Right ventricle myocardium superior (tissue), 1 donor: ENCODE measurements around the gene C9. TPM values are rescaled to one million over a fixed set of nuclear protein-coding genes. Genes with fewer than 3 reads are reported as not detected.
"Not testable (repeated sequence)": the region's sequence is repeated elsewhere in the genome, so short reads cannot be mapped to it uniquely, and the experiment has no call there.

Experiments used
- ATAC-seq: fragments of 200-7000 bp; cut with Tn5 transposase; one replicate; pipeline ENCODE4 v1.9.1; 2020; ENCODE audit warnings: mild to moderate bottlenecking; ENCODE audit not compliant: poor library complexity
- DNase-seq: peaks from one replicate; pipeline ENCODE4 v3.0.0-alpha.2; 2020
- intact Hi-C: fragments of 100-400 bp; cut with DNase I; formaldehyde crosslinking; loops from one replicate; pipeline ENCODE4 v1.11.2; 2022
- long read RNA-seq: library from polyadenylated mRNA; unstranded; transcript quantifications from one replicate; pipeline ENCODE4 v2.0.0, GENCODE V29; 2021
- total RNA-seq: library from RNA; stranded (reverse); fragmentation: NEBNext Ultra II Directional; extraction: Animal tissue kit (Norgen Biotek cat#: 25700); gene quantifications from one replicate; pipeline ENCODE4 v1.2.1, GENCODE V29; 2021
- donor health status: DM: no; HTN: yes; CAD: no; lungs with severe emphysema.

Gene C9
- total RNA-seq: not detected
- long read RNA-seq: 0 reads

DNA sequence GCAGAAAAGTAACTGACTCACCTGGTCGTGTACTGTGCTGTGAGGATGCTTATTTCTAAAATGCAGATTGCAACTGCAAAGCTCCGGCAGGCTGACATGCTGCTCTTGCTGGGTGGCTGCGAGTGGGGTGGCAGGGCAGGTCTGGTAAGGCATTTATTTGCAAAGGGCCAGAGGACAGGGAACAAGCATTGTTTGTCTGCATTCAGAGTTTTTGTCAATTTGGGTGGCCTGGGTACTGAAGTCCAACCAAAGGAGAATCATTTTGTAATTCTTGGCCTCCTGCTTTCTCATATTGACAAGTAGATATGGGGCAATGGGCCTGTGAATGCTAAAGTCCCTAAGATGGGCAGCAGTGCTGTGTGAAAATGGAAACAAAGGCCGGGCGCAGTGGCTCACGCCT, at the start of gene C9:
C9 (minus strand) TSS at position 129 of the 400 bp plus-strand sequence; CDS start at position 98, 31 bp downstream.
- DNase-seq (no peak), ATAC-seq (no peak)
- intact Hi-C loops: no loop called here

DNA sequence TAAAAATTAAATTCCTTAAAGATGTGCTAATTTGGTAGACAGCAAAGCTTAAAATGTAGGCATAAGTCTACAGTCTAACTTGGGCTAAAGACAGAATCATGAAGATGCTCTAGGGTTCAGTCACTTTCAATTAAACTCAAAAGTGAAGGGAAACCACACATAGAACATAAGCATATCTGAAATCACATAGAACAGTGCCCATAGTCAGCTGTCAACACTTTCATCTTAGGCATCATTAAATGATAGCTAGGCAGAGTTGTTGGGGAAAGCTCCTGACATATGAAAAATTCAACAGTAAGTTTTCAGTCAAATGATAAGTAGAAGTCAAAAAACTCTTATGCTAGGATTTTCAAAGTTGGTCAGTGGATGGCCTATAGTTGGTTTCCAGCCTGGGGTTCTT, 49.5 kb upstream of the C9 start:
- intact Hi-C loops: no loop called here
- DNase-seq (no peak), ATAC-seq (no peak)

DNA sequence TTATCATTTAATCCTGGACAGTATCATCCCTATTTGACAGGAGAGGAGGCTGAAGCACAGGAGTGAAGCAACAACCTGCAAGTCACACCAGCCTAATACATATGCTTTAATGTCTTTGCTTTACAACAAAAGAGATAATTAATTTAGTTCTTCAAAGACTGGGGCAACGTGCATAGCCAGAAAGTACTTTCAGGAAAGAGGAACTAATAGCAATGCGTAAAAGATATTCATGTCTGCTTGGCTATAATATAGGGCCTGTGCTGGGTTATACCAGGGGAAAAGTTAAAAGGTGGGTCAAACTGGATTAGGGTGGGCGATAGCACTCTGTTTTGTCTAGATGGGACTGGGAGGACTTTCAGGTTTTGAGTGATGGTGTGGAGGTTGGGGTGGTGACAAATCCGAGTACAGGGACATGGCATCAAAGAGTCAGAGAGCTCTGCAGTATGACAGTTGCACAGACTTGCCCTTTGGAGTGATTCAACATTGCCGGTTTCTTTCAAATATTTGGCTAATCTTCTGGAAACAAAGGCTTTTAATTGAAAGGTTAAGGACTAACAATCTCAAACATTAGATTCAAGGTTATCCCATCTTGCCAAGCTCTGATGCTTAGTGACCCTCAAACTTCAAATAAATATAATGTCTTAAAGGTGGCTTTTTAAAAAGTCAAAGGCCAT, 48.6 kb upstream of the C9 start:
- no peak for ATAC-seq
- intact Hi-C loops: no loop called here
- no peak for DNase-seq

DNA sequence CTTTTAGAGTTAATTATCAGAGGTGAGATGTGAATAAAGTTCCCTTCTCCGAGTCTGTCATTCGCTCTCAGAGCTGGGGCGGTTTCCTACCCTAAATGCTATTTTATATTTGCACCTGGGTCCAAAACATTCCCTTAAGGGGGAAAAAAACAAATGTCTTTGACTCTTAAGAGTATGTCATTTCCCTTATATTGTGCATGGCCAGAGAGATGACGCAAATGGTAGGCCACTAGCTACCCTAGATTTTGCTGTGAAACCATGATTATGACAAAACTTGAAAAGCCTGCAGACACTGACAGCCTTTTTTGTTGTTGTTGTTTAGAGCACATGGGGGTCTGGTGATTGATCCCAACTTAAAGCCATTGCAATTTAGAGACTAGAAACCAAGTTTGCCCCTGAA, 47.7 kb upstream of the C9 start:
- ATAC-seq (no peak), DNase-seq (no peak)
- intact Hi-C loops: no loop called here

DNA sequence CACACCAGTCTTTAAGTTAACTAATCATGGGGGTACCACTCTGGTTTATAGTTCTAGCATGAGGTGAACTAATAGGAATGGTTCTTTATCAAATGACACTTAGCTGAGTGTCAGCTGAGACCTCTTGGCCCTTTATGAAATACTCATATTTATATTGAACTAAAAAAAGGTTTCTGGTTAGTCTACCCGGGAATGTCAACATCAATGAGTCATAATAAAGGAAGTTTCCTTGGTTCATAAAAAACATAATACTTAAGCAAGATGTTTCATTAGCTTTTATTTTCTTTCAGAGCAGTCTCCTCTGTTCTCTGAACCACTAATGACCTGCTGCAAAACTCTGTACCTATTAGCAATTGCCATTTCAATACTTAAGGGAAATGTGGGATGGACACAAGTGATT, 46.8 kb upstream of the C9 start:
- peak; percentile 53 for ATAC-seq
- intact Hi-C loops: no loop called here
- DNase-seq: no peak

DNA sequence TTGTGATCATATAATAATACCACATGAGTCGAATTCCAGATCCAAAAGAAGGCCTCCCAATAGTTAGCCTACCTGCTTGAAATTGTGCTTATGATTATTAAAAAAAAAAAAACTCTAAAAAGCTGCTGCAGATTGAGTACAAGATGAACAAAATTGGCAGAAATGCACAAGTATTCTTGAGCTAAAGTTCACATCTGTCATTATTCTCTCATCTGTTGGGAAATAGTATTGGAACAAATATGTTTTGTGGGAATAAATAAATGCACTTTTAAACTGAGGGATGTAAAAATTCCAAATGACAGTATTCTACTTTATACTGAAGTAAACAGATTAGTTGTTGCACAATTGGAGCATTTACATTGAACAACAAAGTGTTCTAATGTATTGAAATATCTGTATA, 44.7 kb upstream of the C9 start:
- DNase-seq (no peak), ATAC-seq (no peak)
- intact Hi-C loops: no loop called here

DNA sequence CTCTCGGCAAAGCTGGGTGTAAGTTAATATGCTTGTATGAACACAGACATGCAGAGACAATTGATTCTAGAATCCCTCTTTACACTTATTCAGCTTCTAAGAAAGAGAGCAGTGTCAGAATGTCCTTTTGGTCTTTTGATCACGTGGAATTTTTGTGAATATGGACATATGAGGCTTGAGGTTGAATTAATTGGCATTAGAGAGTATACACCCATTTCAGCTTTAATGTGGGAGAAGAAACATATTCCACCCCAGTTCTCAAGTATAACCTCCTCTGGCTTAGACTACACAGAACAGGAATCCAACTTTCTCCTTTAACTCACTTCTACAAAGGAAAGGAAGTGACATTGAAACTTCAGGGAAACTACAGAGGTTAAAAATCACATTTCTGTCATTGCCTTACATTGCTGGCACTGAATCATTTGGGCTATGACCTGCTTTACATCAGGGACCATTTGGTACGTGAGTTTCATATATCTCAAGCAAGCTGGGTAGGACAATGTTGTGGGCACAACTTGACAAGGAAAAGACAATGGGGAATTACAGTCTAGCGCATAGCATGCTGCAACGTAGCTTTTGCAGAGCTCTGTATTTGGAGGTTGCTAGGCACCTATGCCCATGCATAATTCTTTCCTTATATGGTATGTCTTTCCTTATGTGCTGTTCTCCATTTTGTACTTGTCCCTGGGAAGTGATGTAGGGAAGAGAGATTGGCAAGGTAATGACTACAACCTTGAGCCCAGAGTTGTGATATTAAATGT, 41.0 kb upstream of the C9 start:
- ATAC-seq (no peak), DNase-seq (no peak)
- intact Hi-C loops: no loop called here

DNA sequence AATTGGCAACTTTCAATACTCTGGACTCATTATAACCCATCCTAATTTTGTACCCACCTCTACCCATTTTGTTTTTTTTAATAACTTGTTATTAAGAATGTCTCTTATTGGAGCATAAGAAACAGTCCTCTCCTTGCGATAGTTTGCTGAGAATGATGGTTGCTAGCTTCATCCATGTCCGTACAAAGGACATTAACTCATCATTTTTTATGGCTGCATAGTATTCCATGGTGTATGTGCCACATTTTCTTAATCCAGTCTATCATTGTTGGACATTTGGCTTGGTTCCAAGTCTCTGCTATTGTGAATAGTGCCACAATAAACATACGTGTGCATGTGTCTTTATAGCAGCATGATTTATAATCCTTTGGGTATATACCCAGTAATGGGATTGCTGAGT, 39.5 kb upstream of the C9 start:
- ATAC-seq, intact Hi-C loops, DNase-seq: not testable (repeated sequence)

DNA sequence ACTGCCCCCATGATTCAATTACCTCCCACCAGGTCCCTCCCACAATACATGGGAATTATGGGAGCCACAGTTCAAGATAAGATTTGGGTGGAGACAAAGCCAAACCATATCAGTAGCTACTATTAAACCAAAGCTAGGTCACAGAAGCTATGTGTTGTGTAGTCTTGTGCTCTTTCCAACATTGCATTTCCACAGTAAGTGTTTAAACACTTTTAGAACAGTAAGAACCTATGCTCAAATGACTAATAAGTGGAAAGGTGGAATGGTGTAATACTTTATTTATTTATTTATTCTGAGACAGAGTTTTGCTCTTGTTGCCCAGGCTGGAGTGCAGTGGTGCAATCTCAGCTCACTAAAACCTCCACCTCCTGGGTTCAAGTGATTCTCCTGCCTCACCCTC, 37.8 kb upstream of the C9 start:
- ATAC-seq, DNase-seq, intact Hi-C loops: not testable (repeated sequence)

DNA sequence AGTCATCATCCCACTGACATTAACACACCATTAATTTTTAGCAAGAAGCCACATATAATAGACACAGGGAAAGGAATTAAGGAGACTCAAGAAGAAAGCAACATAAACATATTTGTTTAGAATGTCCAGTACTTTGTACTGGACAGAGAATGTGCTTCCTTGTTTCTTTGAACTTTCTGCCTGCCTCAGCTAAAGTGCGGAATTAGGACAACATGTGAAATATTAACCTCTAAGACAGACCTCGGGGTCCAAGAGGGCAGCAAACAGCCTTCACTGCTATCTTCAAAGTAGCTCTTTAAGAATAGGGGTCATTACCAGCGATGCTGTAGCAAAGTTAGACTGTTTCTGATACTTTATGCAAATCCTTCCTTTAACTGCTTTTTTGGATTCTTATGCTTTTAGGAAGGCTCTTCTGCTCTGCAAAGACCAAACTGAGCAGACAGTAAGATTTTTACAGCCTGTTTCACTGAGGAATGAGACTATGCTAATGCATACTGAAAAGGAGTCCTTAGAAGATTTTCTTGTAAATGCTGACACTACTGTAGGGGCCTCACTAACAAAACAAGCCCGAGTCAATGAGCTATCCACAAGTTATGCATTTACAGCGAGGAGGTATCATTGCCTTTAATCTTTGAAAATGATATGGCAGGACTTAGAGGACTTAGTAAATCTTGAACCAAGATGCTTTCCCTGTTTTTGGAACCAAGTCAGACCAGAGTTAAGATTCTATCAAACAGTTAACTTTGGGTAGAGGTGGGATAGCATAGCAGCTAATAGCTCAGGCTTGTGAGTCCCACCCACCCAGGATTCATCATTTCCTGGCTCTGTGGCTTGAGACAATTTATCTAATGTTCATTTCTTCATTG, 36.7 kb upstream of the C9 start:
- intact Hi-C loops: no loop called here
- DNase-seq (no peak), ATAC-seq (no peak)

DNA sequence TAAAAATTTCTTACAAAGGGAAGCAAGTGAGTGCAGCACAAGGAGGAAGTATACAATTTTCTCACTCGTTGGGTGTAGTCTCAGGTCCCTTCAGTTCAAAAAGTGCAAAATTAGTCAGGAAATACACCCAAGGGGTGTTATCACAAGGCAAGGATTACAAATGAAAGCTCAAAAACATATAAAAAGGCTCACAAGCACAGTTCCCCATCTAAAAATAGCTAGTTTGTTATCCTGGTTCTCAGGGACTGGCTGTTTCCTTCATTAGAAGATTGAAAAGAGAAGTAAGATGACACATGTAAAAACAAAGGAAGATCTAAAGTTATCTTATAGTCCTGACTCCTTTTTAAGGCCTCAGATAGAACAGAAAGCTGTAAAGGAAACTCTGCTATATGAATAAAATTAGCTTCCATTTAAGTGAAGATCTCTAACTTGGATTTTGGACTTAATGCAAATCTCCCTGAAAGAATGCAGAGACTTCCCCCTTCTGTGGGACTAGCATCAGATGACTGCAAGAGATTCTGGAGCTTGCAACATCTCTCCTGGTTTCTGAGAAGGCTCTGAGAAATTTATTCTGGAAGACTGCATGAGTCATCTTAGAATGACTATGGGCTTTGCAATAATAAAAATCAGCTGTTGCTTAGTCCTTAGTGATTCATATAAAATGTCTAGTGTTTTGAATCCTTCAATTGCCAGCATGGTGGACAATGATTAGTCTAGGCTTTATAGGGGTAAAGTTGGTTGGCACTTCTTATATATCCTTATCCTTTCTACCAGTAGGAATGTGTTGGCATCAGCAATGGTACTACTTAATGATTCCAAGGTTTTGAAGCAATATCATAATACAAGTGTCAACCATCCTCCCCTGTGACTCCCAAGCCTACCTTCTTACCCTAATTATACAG, 35.1 kb upstream of the C9 start:
- DNase-seq (no peak), ATAC-seq (peak; percentile 92)

DNA sequence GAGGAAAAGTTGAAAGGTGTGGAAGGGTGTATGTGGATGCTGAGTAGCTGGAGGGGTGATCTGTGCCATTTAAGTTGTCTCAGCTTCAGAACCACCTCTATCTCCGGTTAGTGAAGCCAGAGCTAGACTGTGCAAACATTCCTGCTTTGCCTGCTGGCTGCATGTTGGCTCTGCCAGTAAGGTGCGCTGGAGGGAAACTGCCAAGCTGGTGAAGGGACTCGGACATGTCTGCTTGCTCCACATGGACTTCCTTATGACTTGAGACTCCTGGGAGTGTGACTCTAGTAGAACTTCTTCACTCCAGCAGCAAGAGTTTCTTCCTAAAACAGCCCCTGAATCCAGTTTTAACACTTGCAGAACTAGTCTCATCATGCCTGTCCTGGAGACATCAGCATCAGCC, 32.5 kb upstream of the C9 start:
- intact Hi-C loops: no loop called here
- DNase-seq: no peak
- no peak for ATAC-seq

More for the DNA sequence above, 35.1 kb upstream of the C9 start:
- intact Hi-C loops: no loop called here

DNA sequence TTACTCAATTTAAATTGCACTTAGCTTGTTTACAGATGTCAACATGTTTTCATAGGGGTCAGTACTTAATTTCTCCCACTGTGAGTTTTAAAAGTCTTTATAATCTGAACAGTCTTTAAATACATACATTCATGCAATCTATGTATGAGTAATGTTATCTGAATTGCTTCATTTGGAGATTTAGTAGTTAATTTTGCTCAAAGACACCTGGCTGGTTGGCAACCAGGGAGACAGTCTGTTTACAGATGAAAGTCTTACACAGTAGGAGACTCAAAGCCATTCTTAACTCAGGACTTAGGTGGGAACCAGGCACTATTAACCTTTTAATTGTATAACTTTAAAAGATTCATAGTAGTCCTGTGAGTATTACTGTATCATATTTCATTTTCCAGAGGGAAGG, 31.2 kb upstream of the C9 start:
- intact Hi-C loops: no loop called here
- ATAC-seq (no peak), DNase-seq (no peak)

DNA sequence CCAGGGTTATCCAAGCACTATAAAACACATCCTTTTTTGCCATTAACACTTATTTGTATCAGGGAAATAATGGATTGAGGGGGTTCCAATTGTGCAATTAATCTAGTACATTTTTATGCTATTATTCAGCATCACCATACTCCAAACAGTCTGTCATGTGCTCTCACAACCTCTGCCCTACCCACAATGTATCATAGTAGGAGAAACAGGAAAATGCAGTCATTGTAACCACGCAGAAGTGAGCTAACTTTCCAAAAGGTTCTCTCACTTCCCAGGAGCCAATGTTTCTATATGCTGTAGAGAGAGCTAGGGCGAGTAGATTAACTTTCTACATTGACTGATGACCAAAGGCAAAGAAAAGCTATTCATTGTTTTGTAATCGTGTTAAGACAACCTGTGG, 30.7 kb upstream of the C9 start:
- no peak for DNase-seq
- intact Hi-C loops: no loop called here
- no peak for ATAC-seq

DNA sequence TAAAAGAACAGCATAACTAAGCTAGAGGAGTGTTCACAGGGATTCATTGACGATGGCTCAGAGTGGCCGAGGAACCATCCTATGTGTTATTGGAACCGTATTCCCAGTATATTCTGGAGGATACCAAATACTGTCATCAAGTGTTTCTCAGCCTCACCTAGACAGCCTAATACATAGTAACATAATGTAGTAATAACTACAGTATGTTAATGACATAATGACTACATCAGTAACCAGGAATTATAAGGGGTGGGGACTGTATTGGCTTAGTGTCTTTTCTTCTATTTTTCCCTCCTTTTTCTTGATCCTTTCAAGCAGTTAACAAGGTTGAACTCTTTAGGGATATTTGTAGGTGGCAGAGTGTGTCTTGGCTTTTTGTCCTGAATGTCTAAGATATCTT, 26.6 kb upstream of the C9 start:
- DNase-seq: no peak
- no peak for ATAC-seq
- intact Hi-C loops: no loop called here

DNA sequence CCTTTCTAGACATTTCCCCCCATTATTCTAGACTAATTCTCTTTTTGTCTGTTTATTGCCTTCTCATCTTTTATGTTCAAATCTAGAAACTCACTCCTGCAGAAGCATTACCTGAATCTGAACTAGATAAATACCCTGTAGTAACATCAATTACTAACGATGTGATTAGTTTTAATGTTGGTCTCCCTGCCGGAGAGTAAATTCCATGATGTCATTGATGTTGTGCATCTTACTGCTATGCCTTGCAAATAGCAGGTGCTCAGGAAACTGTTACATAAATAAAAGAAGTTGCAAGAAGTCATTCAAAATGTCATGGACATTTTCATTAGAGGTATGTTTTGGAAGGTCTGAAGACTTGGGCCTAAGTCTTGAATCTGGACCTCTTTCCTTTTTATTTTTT, 23.0 kb upstream of the C9 start:
- intact Hi-C loops: no loop called here
- DNase-seq (no peak), ATAC-seq (no peak)

DNA sequence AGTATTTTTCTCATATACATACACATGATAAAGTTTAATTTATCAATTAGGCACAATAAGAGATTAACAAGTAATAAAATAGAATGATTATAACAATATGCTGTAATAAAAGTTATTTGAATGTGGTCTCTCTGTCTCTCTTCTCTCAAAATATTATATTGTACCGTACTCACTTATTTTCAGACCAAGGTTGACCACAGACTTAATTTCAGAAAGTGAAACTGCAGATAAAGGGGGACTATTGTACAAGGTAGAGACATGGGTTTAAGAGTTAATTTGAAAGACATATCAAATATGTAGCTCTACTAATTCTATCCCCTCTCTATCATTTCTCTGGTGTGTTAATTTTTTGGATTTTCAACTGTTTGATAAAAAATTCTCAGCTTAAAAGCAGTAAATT, 20.0 kb upstream of the C9 start:
- DNase-seq: no peak
- ATAC-seq: no peak
- intact Hi-C loops: no loop called here

DNA sequence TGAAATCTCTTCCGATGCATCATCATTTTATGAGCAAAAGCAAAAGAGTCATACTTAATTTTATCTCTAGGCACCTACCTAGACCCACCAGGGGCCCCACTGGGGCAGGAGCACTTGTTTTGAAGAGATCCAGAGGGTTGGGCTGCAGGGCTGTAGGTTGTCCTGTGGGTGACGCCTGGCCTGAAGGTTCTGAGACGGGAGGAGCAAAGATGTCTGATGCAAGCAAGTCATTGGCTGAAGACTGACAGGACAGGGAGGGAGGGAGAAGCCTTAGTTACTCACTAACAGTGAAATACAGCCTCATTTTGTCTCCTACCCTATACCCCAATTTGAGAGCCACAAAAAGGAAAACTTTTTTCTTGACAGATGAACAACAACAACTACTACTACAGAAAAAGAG, 17.1 kb upstream of the C9 start:
- no peak for ATAC-seq
- intact Hi-C loops: no loop called here
- DNase-seq: no peak

DNA sequence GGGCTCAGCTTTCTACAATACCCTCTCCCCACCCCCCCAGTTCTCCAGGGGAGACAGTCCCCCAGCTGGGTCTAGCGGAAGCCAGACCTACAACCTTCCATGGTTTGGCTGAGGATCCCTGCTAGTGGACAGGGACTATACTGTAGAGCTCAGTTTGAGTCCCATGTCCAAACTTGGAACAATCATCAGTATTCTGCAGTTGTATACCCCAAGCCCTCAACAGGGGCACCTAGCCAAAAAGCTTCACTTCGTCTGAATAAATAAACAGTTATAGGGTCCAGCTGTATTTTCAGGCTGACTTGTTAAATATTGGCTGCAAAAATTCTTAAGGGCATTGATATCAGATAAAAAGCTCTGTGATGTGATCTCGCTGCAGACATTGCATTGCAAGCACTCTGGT, 15.4 kb upstream of the C9 start:
- intact Hi-C loops: loop anchor here (5.0 kb wide), 1 partner anchor 168 kb away; no protein-coding TSS in a partner anchor
- DNase-seq: no peak

More for the DNA sequence above, 15.4 kb upstream of the C9 start:
- ATAC-seq: peak; percentile 51
